ENCODE results near the gene SCLT1.

- no peak for TF ChIP-seq CTCF (conservative IDR thresholded peaks at IDR 0.05; ENCODE audit: low read length)
- TF ChIP-seq EZH2phosphoT487 (IDR thresholded peaks at IDR 0.05; ENCODE audit: borderline replicate concordance) = no peak
Measured at GRCh38 chr4:129117705-129118104, 24.4 kb upstream of the SCLT1 start.

All from Loucy (cell line).